Esophagus squamous epithelium (tissue), 5 donors: Measurements from ENCODE around the gene IGF1R. TPM values are rescaled to one million over a fixed set of nuclear protein-coding genes. Genes with fewer than 3 reads are reported as not detected.

Experiments
- DNase-seq: peaks from one replicate; lab custom pipeline; 2025; lab: John Stamatoyannopoulos, UW
- H3K27ac ChIP-seq, 4 donors: fragments of 200-600 bp; sonication (generic); one replicate each; pipeline ENCODE4 v1.5.1; 2016 to 2019; ENCODE audit warnings: mild to moderate bottlenecking in 1 of 4
- H3K27me3 ChIP-seq, 4 donors: fragments of 200-600 bp; sonication (generic); 1 replicate in 3 of 4; 2 replicates in 1 of 4; pipeline versions ENCODE4 v1.5.1 to v1.6.0; 2017 to 2021; ENCODE audit warnings: antibody characterized with exemption in 1 of 4
- H3K36me3 ChIP-seq, 3 donors: fragments of 200-600 bp; sonication (generic); one replicate each; pipeline ENCODE4 v1.5.1; 2016 to 2019
- H3K4me1 ChIP-seq, 3 donors: fragments of 200-600 bp; sonication (generic); one replicate each; pipeline ENCODE4 v1.5.1; 2017 to 2019
- H3K4me3 ChIP-seq, 4 donors: fragments of 200-600 bp; sonication (generic); 1 replicate in 3 of 4; 2 replicates in 1 of 4; pipeline ENCODE4 v1.5.1; 2016 to 2019; ENCODE audit warnings: mild to moderate bottlenecking in 2 of 4, moderate library complexity in 1 of 4
- H3K9me3 ChIP-seq, 3 donors: fragments of 200-600 bp; sonication (generic); one replicate each; pipeline ENCODE4 v1.5.1; 2016 to 2019
- CTCF ChIP-seq, 6 experiments: fragments of 450-650 bp in 4 of 6; fragments of 200-600 bp in 2 of 6; sonication (generic) in 2 of 6; IDR thresholded peaks; one replicate each; pipeline ENCODE4 v1.5.1; 2016 to 2019; ENCODE audit warnings: antibody characterized with exemption in 6 of 6, mild to moderate bottlenecking in 4 of 6, moderate library complexity in 4 of 6
- POLR2A ChIP-seq, 4 donors: fragments of 450-650 bp; IDR thresholded peaks; one replicate each; pipeline ENCODE4 v1.6.1; 2017; ENCODE audit warnings: antibody characterized with exemption in 4 of 4, mild to moderate bottlenecking in 4 of 4, moderate library complexity in 3 of 4
- WGBS, 2 donors: methylation state at CpG; one replicate each; pipeline ENCODE4 v1.1.5; 2018; 5-methylcytosine and 5-hydroxymethylcytosine counted together
- intact Hi-C: fragments of 100-400 bp; cut with DNase I; formaldehyde crosslinking; loops from one replicate; pipeline ENCODE4 v1.15.0; 2022
- total RNA-seq, 4 donors: library from RNA; depleted of rRNA; stranded (reverse); fragments of >200 nt; gene quantifications; one replicate each; pipeline ENCODE4 v1.1.0, GENCODE V29; 2016
- donor health status: DM: yes; HTN: yes; CAD: no.

Gene IGF1R
- total RNA-seq, 4 donors from 2014 or later = 20.5 to 54.8 (median 40.4) TPM

GRCh38 chr15:98735304-98735703 is 87.0 kb downstream of the IGF1R start:
- H3K9me3 ChIP-seq = no peaks in the 10 kb centered on the region
- DNase-seq = no peak
- H3K36me3 ChIP-seq = no peaks in the 10 kb centered on the region
- peaks cover 0 to 74% (median 21%) of the 10 kb centered on the region in 3 donors for H3K4me1 ChIP-seq
- no peaks in the 10 kb centered on the region for H3K27me3 ChIP-seq
- intact Hi-C loops = no loop called here
- no peak overlapping the region for H3K4me3 ChIP-seq
- TF ChIP-seq POLR2A (IDR thresholded peaks at IDR 0.05) = no peak
- TF ChIP-seq CTCF (IDR thresholded peaks at IDR 0.05) = no peak
- no peak overlapping the region for H3K27ac ChIP-seq
- 92 to 100% methylated on average over 3 to 4 of the region's 4 CpGs for WGBS, 2 donors

DNA sequence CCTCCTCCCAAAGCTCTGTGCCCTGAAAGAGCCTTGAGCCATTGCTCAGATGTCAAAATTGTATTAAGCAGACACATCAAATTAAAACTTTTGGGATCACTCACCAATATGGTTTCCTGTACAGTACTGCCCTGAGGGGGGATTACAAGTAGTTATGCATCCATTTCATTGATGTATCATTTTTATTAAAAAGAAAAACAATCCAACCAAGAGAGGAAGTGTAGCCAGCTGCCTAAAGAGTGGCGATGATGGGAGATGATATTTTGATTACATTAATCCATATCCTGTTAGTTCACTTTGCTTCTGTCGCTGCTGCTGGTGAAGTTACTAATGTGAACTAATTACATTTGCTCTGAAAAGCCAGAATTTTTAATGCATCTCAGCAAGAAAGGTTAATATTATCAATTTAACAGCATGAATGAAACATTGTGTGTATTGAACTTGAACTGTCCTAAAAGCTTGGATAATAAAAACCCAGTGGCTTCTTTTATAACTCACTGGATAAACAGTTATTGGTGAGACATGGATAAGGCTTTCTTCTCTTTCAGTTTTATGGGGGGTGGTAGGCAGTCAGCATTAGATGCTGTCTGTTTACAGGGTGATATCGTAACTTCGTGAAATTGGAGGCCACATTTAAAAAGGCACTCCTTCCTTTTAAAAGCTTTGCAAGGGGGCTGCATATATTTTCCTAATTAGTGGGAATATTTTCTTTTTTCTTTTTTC is 87.7 kb downstream of the IGF1R start:
- no peaks in the 10 kb centered on the region for H3K27me3 ChIP-seq
- intact Hi-C loops = no loop called here
- TF ChIP-seq POLR2A (IDR thresholded peaks at IDR 0.05) = no peak
- TF ChIP-seq CTCF (IDR thresholded peaks at IDR 0.05) = no peak
- H3K4me1 ChIP-seq = peaks cover 0 to 70% (median 21%) of the 10 kb centered on the region in 3 donors
- H3K4me3 ChIP-seq = no peak overlapping the region
- WGBS, 2 donors = 43 to 64% methylated on average over 4 of the region's 4 CpGs
- DNase-seq = no peak
- H3K27ac ChIP-seq = no peak overlapping the region
- H3K9me3 ChIP-seq = no peaks in the 10 kb centered on the region
- no peaks in the 10 kb centered on the region for H3K36me3 ChIP-seq

DNA sequence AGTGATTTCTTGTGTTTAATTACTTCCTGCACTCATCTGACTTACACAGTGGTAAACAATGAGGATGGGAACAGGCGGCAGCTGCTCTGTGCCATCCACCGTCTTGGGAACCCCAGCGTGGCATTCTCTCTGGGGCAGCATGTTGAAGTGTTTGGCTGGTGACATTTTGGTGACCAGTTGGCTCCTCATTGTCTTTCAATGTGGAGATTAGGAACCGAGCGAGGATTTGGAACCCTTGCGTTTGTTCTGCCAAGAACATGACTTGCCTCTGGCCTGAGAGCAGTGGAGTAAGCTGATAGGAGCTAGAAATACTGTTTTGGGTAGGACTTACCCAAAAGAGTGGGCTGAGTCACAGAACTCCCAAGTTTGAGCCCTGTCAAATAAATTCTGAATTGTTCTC is 88.8 kb downstream of the IGF1R start:
- H3K27ac ChIP-seq = no peak overlapping the region
- H3K9me3 ChIP-seq = no peaks in the 10 kb centered on the region
- H3K4me3 ChIP-seq = no peak overlapping the region
- no peak for TF ChIP-seq POLR2A (IDR thresholded peaks at IDR 0.05)
- TF ChIP-seq CTCF (IDR thresholded peaks at IDR 0.05) = no peak
- intact Hi-C loops = no loop called here
- no peaks in the 10 kb centered on the region for H3K27me3 ChIP-seq
- no peaks in the 10 kb centered on the region for H3K36me3 ChIP-seq
- 86 to 87% methylated on average over 6 of the region's 6 CpGs for WGBS, 2 donors
- no peak for DNase-seq
- H3K4me1 ChIP-seq = peaks cover 0 to 61% (median 21%) of the 10 kb centered on the region in 3 donors

DNA sequence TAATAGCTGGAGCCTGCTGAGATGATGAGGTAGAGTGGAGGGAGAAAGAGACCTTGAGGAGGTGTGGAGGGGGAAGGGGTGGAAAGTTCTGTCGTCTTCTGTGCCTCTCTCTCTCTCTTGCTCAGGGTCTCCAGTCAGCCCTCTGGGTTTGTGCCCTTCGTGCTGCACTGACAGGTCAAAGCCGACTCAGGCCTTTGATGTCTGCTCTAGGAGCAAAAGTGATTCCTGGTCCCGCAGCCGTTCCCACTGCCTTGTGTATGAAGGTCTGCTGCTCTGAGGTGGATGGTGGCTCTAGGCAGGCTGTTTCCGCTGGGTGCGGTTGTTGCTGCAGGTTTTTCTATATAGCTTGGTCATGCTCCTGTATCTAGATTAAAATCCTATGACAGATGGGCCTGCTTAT is 89.4 kb downstream of the IGF1R start:
- no peak for DNase-seq
- intact Hi-C loops = no loop called here
- no peak overlapping the region for H3K27ac ChIP-seq
- H3K9me3 ChIP-seq = no peaks in the 10 kb centered on the region
- TF ChIP-seq POLR2A (IDR thresholded peaks at IDR 0.05) (no peak), CTCF (IDR thresholded peaks at IDR 0.05) (no peak)
- H3K4me3 ChIP-seq = no peak overlapping the region
- no peaks in the 10 kb centered on the region for H3K27me3 ChIP-seq
- no peaks in the 10 kb centered on the region for H3K36me3 ChIP-seq
- 85 to 100% methylated on average over 3 to 6 of the region's 7 CpGs for WGBS, 2 donors
- H3K4me1 ChIP-seq = peaks cover 0 to 63% (median 21%) of the 10 kb centered on the region in 3 donors

- H3K4me1 ChIP-seq = peaks cover 0 to 65% (median 20%) of the 10 kb centered on the region in 3 donors
- H3K4me3 ChIP-seq = no peak overlapping the region
- H3K36me3 ChIP-seq = no peaks in the 10 kb centered on the region
- TF ChIP-seq POLR2A (IDR thresholded peaks at IDR 0.05) (no peak), CTCF (IDR thresholded peaks at IDR 0.05) (no peak)
- no peaks in the 10 kb centered on the region for H3K9me3 ChIP-seq
- H3K27me3 ChIP-seq = no peaks in the 10 kb centered on the region
- intact Hi-C loops = no loop called here
- 76 to 78% methylated on average over 8 to 9 of the region's 9 CpGs for WGBS, 2 donors
- no peak overlapping the region for H3K27ac ChIP-seq
- no peak for DNase-seq
Measured at GRCh38 chr15:98738689-98739401, 90.5 kb downstream of the IGF1R start.
